NCI-H510A treated with DMSO at 0.1 percent for 48 hours (cell line): ENCODE data around the gene TGIF1.

Experiments
- DNase-seq: peaks from one replicate; lab custom pipeline; 2025; lab: John Stamatoyannopoulos, UW

Gene TGIF1

DNA sequence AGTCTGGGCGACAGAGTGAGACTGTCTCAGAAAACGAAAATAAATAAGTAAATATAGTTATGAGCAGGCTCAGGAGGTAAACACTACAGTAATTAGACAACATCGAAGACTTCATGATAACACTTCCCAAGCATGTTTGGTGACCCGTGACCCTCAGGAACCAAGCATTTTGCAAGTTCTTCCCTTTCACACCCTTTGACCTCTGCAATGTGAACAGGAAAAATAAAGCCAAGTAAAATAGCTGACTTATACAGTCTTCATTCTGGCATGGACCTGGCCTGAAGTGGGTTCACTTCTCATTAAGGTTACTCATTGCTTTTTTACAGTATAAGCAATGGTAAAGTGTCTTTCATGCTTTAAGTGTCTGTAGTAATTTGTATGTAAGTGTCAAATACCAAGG is 15.3 kb upstream of the TGIF1 start:
- DNase-seq = no peak

DNA sequence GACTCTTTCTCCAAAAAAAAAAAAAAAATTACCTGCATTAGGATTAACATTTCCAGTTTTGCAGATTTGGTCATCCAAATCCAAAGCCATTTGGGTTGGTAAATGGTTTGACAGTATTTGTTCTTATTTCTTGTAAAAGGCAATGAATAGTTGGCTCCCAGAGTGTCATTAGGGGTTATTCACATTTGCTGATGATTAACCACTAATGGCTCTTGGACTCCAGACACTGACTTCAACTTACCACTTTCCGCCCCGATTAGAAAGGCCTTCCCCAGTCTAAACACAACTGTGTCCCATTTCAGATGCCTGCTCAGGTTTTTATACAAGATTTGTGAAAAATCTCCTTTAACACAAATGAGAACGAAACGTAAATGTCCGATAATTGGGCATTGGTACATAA is 9.6 kb upstream of the TGIF1 start:
- no peak for DNase-seq

DNA sequence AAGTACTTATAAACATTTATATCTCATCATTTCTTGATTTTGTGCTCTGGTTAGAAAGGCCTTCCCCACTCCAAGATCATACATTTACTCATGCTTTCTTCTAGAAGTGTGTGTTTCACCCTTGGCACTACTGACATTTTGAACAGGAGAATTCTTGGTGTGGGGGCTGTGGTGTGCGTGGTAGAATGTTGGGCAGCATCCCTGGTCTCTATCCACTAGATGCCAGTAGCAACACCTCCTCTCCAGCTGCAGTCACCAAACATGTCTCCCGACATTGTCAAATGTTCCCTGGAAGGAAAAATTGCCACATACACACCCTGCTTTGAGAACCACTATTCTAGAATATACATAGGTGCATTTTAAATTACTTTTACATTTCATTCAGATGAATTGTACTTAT is 8.7 kb upstream of the TGIF1 start:
- DNase-seq = peak; percentile 24

DNA sequence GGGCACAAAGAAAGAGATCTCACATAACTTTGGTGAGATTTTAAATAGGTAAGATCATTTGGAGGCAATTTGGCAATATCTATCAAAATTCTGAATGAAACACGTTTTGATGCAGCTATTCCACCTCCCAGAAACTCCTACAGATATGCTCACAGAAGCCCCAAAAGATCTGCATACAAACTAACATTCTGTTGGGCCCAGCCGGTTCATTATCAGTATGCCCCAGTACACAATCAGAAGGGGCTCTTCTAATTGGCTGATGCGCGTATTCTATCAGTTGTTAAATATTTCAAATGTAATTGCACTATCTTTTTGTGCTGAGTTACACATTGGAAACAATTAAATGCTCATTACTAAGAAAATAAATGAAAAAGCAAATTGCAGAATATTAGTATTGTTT is 7.1 kb upstream of the TGIF1 start:
- DNase-seq = no peak

DNA sequence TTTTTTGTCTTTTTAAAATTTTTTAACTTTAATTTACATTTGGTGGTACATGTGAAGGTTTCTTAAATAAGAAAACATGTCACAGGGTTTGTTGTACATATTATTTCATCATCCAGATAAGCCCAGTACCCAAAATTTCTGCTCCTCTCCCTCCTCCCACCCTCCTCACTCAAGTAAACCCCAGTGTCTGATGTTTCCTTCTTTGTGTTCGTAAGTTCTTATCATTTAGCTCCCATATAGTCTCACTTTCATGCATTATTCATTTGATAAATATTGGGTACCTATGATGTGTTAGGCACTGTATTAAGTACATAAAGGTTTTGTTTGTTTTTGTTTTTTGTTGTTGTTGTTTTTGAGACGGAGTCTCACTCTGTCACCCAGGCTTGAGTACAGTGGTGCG is 5.7 kb upstream of the TGIF1 start:
- no peak for DNase-seq

DNA sequence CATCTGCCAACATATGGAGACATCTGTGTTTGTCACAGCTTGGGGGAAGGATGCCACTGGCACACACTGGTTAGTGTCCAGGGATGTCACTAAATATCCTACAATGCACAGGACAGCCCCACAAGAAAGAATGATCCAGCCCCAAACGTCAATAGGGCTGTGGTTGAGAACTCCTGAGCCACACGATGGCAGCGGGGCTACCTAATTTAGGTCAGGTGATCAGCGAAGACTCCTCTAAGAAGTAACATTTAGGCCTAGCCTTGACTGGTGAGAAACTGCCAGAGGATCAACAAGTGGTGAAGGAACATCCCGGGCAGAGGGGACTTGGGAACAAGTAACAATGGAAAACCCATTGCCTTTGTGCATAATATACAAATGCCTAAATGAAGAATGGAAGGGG is 5.0 kb upstream of the TGIF1 start:
- DNase-seq = no peak

DNA sequence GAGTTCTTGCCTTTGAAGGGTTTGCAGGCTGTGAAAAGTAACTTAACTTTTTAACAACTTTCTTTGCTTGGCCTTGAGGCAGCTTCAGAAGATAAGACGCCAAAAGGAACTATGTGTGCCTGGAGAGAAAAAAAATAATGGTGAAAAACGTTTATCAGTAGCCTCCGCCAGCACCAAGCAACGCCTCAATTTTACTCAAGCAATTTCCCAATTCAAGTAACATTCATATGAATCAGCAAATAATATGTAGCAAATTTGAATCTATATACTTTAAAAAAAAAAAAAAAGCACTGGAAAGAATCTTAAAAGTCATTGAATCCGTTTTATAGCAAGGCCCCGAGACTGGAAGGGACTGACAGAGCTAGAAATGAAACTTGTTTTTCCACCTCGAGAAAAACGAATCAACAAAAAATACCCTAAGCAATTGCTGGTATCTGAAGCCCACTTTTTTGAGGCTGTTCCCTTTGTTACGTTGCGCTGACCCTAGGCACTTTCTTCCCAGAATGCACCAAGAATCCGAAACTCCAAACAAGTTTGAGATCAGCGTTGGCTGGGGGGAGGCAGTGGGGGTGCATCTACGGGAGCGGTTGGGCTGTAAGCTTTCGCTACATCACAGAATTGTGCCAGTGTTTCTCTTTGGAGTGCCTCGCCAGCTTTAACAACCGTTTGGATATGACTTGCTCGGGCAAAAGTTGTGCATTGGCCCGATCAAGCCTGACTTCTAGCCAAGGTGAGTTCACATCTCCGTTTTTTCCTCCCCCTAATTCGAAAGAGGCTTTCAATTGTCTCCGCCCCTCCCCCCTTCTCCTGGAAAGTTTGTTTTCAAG is 2.7 kb upstream of the TGIF1 start:
- peak; percentile 90 for DNase-seq

DNA sequence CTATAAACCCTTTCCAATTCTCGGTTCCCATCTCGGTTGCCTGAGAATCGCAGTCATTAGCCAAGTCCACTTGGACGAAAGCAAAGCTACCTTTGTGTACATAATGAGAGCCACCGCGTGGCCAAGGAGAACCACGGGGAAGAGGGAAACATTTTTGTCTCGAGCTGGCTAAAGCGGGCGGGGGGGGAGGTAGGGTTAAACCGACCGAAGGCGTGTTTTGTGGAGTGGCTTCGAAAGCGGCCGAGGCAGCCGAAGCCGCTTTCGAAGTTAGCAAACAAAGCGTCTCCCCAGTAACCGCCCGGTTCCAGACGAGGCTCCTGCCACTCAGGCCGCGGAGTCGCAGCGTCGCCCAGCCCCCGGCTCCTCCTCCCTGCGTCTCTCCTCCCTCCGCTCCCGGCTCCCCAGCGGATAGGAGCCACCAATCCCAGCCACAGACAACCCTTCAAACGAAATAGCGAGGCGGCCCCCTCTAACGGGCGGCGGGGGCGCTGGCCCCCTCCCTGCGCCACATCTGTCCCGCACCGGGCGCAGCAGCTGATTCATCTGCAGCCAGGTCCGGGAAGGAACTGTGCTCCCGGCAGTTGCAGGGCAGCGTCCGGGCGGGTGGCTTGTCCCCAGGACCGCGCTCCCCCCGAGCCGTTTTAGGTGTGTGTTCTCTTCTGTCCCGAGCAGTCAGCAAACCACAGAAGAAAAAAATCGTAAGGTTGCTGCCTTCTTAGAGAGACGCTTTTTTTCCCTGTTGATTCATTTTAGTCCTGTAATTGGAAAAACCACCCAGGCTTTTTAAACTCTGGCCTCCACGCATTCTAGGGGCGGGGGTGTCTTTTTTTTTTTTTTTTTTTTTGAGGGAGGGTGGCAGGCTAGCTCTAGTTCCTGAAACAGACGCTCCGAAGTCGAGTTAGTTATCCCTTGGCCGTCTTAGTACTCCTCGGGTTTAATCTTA is 1.8 kb upstream of the TGIF1 start:
- DNase-seq = peak; percentile 98

DNA sequence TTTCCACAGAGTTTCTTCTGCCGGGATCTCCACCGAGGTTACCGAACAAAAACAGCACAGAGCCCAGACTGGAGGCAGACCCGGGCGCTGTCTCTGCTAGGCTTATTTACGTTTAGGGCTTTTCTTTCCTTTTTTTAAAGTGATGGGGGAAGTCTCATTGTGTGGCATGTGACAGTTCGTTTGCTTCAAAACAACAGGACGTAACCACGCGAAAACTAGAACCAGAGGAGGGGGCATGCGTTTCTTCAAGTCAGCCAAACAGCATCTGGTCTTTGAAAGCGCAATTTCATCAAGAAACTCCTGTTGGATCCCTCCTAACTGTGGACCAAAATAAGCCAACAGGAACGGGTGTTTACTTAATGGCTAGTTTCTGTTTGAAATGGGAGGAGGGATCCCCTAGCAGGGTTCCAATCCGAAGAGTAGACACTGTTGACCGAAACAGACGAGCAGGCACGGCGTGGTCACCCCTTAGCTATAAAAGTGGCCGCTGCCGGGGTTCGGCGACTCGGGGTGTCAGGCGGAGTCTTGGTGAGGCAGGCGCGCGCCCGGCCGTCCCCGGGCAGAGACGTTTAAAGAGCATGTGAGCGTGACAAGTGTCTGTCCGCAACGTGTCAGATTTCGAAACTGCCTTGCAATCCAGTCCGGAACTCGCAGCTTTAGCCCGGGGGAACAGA is 997 bp upstream of the TGIF1 start:
- peak; percentile 73 for DNase-seq

DNA sequence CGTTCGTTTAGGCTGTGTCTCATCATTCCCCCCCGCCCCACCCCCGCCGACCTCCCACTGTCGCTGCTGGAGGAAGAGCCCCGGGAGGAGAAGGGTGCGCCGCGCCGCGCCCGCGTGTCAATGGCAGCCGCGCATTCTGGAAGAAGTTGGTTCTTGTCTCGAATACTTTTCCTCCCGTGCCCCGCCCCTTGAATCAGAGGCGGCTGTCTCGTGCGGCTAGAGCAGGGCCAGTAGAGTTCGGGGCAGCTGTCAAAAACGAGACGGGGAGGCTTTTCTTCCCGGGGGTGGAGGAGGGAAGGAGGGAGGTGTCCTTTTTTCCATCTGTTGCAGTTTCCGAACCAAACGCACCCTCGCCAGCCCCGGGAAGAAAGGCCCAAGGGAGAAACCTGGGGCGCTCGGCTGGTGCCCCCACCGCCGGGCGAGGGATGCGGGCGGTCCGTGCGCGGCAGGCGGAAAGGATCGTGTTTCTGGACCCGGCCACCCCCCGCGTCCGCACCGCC is 410 bp upstream of the TGIF1 start:
- DNase-seq = peak; percentile 73

DNA sequence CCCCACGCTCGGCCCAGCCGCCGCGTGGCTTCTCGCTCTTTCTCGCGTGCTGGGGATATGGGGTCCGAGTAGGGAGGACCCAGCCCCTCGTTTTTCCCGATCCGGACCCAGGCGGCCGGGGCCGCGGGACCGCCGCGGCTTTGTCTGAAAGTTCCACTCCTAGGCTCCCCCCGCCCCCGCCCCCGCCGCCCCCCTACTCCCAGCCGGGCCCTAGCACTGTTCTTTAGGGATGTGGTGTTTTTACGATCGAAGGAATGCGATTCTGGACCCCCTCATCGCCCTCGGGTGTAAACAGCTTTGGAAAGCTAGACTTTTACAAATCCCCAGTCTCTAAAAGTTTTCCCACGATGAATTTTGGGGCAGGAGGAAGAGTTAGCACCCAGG is 819 bp downstream of the TGIF1 start:
- DNase-seq = no peak

DNA sequence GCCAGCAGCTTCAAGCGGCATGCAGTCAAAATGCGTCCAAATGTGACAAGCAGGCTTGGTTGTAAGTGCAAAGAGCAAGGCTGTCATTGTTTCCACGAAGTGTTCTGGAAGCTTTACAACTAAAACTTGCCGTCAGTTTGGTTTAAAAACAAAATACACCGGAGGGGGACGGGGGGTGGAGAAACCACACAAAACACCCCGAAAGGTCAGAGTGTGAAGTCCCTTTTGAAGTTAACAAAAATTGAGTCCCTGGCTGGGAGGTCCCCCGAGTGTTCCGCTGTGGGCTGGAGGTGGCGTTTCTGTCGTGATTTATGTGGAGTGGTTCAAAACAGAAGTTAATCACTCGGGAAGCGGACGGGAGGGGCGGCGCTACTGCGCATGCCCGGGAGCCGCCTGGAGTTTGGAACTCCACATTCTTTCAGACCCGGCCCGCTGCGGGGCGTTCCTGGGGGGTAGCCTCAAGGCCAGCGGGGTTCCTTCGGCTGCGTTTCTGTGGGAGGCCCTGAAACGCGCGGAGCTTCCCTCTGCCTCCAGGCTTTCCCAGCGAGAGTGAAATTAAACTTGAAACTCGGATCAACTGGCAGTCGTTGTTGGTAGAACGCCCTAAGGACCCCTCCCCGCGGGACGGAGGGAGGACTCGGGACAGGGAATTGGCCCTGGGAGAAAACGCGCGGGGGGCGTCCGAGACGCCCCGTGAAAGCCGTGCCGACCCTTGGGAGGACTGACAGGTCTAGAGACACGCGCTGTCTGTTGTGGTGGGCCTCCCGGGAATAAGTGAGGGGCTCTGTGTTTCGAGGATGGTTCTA is 1.4 kb downstream of the TGIF1 start:
- DNase-seq = peak; percentile 62

DNA sequence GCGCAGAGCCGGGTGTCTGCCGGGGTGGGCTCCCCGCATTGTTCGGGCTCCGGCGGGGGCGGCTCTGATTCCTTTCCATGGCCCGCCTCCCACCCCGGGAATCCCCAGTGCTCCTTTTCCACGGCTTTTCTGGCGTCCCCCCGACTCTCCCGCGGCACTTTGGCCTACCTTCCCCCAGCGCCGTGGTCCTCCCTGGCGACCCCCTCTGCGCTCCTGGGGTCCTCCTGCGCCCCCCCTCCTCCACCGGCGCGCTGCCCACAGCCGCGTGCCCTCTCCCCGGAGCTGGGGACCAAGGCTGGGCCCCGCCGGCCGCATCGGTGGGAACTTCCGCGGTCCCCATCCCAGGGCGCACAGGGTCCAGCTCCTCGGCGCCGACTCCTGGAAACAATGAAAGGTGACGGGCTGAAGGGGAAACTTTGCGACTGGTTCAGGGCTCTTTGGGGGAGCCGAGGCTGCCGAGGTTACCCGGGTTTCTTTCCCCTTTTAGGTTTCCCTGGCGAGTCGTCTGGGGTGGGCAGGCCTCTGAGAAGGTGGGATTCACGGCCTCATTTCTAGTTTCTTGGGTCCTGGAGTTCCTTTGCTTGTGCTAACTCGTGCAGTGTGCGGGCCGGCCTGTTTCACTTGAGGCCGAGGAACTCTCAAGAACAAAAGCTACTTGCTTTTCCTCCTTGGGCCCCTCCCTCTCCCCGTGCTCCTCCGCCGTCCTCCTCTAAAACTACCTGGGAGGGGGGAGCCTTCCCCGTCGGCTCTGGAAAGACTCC is 2.2 kb downstream of the TGIF1 start:
- peak; percentile 18 for DNase-seq

DNA sequence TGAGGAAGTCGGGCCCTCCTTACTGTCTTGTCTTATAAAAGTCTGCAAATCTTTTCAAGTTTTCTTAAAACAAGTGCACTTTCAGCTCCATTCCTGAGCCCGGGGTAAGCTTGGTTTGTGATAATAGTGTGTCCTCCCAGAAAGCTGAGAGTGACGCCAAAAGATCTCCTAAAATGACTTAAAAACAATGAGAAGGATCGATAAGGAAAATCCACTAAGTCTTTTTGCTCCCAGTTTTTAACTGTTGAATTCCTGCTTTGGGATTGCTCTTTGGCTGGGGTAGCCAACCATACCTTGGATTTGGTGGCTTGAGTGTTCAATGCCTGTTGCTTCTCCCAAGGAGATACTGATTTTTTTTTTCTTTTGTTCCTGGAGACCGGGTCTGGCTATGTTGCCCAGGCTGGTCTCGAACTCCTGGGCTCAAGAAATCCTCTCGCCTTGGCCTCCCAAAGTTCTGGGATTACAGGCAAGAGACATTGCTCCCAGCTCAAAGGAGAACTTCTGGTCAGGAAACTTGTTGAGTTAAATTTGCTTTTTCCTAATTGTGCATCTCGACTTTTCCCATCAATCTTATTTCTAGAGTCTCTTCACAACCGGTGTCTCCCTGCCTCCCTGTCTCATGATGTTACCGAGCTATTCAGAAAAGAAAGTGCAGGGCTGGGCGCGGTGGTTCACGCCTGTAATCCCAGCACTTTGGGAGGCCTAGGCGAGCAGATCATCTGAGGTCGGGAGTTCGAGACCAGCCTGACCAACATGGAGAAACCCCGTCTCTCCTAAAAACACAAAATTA is 3.0 kb downstream of the TGIF1 start:
- DNase-seq = no peak

DNA sequence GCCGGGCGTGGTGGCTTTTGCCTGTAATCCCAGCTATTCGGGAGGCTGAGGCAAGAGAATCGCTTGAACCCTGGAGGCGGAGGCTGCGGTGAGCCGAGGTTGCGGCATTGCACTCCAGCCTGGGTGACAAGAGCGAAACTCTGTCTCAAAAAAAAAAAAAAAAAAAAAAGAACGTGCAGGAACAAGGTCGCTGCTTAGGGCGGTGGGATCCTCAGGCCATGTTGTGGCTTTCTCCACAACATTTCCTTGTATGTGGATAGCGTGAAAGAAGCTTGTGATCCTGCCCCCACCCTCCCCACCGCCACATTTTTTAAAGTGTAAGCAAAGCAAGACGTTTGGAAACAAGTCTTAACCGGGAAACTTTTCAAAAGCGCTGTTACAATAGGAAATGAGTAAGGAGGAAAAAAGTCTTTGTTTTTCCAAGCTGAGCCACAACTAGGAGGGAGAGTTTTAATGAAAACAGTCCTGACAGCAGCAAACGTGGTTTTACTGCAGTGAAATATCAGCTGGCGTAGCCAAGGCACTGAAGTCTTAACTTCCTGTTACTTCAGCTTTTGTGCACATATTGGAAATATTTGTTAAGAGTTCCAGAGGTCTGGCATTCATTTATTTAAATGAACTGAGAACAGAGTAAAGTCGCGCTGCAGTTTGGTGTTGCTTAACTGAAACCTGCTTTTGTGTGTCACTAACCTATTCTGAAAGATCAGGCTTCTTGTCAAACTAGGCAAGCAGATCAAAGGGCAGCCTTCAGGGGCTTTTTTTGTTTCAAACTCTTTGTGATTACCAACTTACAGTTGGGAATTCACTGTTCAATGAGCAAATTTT is 3.8 kb downstream of the TGIF1 start:
- DNase-seq = peak; percentile 40

DNA sequence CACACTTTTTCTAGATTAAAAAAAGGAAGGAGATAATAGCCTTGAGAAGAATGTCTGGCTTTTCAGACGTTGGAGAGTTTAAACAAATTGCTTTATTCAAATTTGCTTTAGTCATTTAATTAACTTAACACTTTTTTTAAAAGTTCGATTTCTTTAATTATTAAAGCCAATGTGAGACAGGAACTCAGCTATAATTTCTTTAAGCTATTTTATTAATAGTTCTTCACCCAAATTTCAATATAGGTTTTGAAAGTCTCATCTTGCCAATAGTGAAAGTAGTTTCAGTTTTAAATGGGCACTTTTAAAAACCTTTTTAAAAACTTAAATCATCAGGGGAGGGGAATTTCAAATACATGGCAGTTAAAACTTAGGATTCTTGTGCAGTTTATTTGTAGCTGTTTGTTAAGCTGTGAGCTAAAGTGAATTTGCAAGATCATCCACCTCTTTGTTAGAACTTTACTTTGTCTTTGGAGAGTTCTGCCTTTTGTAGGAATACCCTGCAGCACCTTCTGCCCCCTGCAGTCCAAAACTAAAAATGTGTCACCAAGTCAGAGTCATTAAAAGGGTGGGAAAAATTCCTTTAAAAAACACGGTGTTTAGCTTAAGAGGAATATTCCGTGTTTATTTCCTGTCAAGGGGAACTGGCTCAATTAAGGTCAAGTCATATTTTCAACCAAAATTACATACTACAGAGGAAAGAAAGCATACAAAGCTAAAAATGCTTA is 4.6 kb downstream of the TGIF1 start:
- peak; percentile 70 for DNase-seq

DNA sequence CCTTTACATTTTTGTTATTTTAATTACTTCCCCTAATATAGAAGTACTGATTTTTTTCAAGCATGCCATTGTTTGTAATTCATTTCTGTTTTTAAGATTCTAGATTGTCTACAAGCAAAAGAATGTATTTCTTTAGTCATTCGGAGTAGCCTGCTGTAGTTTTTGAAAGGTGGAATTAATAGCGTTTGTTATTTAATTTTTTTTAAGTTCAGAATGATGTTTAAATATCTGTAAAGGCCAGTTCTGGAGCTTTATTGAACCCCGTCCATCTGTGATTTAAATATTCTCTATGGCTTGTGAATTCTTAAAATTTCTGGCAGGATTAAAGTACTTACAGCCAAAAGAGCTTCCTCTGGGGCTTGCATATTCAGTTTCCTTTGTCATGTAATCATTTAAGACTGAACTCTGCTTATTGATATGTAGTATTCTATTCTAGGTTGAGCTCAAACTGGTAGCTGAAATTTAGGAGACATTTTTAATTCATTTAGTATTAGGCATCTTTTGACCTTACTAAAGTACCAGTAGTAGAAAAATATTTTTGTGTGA is 5.2 kb downstream of the TGIF1 start:
- DNase-seq = no peak
